ENCODE data around the gene ADGRV1.

The ADGRV1 gene

DNA sequence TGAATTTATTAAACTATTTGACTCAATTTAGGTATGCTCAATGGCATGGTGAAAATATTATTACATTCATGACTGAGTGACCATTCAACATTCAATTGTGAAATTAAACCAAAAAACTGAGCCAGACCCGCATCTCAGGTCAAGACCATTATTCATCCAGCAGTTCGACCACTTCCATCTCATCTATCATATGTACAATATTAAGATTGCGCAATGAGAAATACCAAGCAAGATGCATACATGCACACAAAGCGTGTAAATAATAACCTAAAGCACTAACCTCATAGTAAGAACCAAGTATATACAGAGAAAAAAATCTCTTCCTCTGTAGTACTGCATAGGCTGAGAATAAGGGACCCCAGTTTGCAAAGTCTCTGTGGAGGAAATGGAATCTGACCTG, 310.2 kb downstream of the ADGRV1 start:
- no peak overlapping the region for H3K27ac ChIP-seq (ENCODE audit: poor library complexity, severe bottlenecking)
- H3K36me3 ChIP-seq (ENCODE audit: low read depth): no peaks in the 10 kb centered on the region
- H3K4me1 ChIP-seq (ENCODE audit: insufficient read depth, poor library complexity, severe bottlenecking): no peaks in the 10 kb centered on the region
- TF ChIP-seq, protein P1, sequence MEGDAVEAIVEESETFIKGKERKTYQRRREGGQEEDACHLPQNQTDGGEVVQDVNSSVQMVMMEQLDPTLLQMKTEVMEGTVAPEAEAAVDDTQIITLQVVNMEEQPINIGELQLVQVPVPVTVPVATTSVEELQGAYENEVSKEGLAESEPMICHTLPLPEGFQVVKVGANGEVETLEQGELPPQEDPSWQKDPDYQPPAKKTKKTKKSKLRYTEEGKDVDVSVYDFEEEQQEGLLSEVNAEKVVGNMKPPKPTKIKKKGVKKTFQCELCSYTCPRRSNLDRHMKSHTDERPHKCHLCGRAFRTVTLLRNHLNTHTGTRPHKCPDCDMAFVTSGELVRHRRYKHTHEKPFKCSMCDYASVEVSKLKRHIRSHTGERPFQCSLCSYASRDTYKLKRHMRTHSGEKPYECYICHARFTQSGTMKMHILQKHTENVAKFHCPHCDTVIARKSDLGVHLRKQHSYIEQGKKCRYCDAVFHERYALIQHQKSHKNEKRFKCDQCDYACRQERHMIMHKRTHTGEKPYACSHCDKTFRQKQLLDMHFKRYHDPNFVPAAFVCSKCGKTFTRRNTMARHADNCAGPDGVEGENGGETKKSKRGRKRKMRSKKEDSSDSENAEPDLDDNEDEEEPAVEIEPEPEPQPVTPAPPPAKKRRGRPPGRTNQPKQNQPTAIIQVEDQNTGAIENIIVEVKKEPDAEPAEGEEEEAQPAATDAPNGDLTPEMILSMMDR (IDR thresholded peaks at IDR 0.05; ENCODE audit: poor library complexity, severe bottlenecking): no peak
- DNase-seq (ENCODE audit: low spot score): no peak
- H3K9me3 ChIP-seq (ENCODE audit: severe bottlenecking): no peaks in the 10 kb centered on the region
- no peaks in the 10 kb centered on the region for H3K27me3 ChIP-seq (ENCODE audit: insufficient read depth, poor library complexity, severe bottlenecking)
- no peak for ATAC-seq (ENCODE audit: low read depth)
- H3K4me3 ChIP-seq (ENCODE audit: severe bottlenecking): no peak overlapping the region

DNA sequence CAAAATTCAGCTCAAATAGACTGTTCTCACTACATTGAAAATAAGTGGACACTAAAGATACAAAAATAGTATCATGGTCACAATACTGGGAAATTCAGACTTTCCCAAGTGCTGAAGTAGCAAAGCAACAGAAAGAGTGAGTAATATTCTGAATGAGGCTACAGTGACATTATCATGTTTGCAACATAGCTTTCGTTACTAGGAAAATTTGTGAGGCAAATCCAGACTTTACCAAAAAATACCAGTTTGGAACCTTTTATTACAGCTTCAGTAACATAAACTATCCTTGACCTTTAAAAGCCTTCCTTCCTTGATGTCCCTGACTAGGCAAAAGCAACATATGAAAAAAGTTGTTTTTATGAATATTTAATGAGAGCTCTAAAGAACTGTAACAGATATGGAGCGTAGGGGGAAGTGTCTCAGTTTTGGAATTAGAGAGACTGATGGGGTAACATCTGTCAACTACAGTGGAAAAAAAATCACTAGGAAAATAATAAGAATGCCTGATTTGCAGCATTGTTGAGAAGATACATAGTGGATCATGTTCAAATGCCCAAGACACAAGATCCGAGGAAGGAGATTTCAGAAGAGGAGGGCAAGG, 312.9 kb downstream of the ADGRV1 start:
- no peaks in the 10 kb centered on the region for H3K9me3 ChIP-seq (ENCODE audit: severe bottlenecking)
- no peaks in the 10 kb centered on the region for H3K4me1 ChIP-seq (ENCODE audit: insufficient read depth, poor library complexity, severe bottlenecking)
- no peaks in the 10 kb centered on the region for H3K27me3 ChIP-seq (ENCODE audit: insufficient read depth, poor library complexity, severe bottlenecking)
- TF ChIP-seq, protein P1 (IDR thresholded peaks at IDR 0.05; ENCODE audit: poor library complexity, severe bottlenecking): no peak
- DNase-seq (ENCODE audit: low spot score) (no peak), ATAC-seq (ENCODE audit: low read depth) (no peak)
- no peaks in the 10 kb centered on the region for H3K36me3 ChIP-seq (ENCODE audit: low read depth)
- H3K27ac ChIP-seq (ENCODE audit: poor library complexity, severe bottlenecking): no peak overlapping the region
- H3K4me3 ChIP-seq (ENCODE audit: severe bottlenecking): no peak overlapping the region

DNA sequence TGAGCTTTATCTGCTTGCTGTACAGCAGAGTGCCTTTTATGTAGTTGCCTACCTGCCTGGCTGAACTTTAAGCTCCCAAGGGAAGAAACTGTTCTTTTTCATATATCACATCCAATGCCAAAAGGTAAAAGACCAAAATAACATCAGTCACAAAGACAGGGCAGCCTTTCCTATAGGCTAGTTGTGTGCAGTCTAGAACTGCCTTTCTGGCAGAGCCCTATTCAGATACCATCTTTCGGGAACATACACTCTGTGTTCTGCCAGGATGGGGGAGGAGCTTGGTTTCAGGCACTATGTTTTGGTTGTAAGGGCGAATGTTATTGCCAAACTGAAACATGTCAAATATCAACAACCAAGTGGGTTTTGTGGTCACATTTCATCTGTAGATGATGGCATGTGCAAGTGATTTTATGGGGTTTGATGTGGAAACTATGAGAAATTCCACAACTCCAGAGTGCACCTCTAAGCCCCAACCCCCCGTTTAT, 314.5 kb downstream of the ADGRV1 start:
- Histone ChIP-seq H3K27ac (ENCODE audit: poor library complexity, severe bottlenecking) (no peak overlapping the region), H3K4me3 (ENCODE audit: severe bottlenecking) (no peak overlapping the region), H3K36me3 (ENCODE audit: low read depth) (no peaks in the 10 kb centered on the region), H3K4me1 (ENCODE audit: insufficient read depth, poor library complexity, severe bottlenecking) (no peaks in the 10 kb centered on the region), H3K27me3 (ENCODE audit: insufficient read depth, poor library complexity, severe bottlenecking) (no peaks in the 10 kb centered on the region), H3K9me3 (ENCODE audit: severe bottlenecking) (no peaks in the 10 kb centered on the region)
- no peak for DNase-seq (ENCODE audit: low spot score)
- ATAC-seq (ENCODE audit: low read depth): no peak
- TF ChIP-seq, protein P1 (IDR thresholded peaks at IDR 0.05; ENCODE audit: poor library complexity, severe bottlenecking): no peak

DNA sequence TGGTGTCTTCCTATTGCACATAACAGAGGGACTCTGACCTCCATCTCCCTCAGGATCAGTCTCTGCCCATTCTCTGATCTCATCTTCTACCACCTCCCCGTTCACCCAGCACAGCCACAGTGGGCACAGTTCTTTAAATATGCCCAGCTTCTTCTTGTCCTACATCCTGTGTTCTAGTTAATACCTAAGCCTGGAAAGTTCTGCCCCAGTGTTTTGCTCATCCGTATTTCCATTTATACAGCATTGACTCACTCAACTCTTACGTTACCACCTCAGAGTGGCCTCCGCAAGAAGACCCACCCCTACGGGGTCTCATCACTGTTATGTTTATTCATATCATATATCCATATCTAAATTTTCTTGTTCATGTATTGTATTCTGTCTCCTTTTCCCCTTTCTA, 315.5 kb downstream of the ADGRV1 start:
- Histone ChIP-seq H3K27ac (ENCODE audit: poor library complexity, severe bottlenecking) (no peak overlapping the region), H3K4me1 (ENCODE audit: insufficient read depth, poor library complexity, severe bottlenecking) (no peaks in the 10 kb centered on the region), H3K9me3 (ENCODE audit: severe bottlenecking) (no peaks in the 10 kb centered on the region), H3K4me3 (ENCODE audit: severe bottlenecking) (no peak overlapping the region), H3K27me3 (ENCODE audit: insufficient read depth, poor library complexity, severe bottlenecking) (no peaks in the 10 kb centered on the region), H3K36me3 (ENCODE audit: low read depth) (no peaks in the 10 kb centered on the region)
- ATAC-seq (ENCODE audit: low read depth): no peak
- TF ChIP-seq, protein P1 (IDR thresholded peaks at IDR 0.05; ENCODE audit: poor library complexity, severe bottlenecking): no peak
- no peak for DNase-seq (ENCODE audit: low spot score)

DNA sequence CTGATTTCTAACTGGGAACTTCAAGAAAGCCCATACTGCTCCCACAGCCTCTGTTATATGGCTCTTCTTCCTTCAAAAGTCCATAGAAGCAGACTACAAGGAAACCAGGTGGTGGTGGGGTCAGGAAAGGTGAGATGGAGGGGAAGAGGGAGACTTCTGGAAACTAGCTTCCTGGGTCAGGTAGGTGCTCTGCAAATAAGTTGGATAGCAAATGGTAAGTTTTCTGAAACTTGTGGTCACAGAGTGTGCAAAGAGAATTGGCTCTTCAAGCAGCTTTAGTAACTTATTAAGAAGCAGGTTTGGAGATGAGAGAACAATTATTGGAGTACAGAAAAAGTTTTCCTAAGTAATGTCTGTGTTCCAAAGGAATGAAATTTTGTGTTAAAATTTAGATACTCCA, 316.9 kb downstream of the ADGRV1 start:
- DNase-seq (ENCODE audit: low spot score) (no peak), ATAC-seq (ENCODE audit: low read depth) (no peak)
- TF ChIP-seq, protein P1 (IDR thresholded peaks at IDR 0.05; ENCODE audit: poor library complexity, severe bottlenecking): no peak
- H3K36me3 ChIP-seq (ENCODE audit: low read depth): no peaks in the 10 kb centered on the region
- no peak overlapping the region for H3K4me3 ChIP-seq (ENCODE audit: severe bottlenecking)
- H3K4me1 ChIP-seq (ENCODE audit: insufficient read depth, poor library complexity, severe bottlenecking): no peaks in the 10 kb centered on the region
- H3K27me3 ChIP-seq (ENCODE audit: insufficient read depth, poor library complexity, severe bottlenecking): no peaks in the 10 kb centered on the region
- H3K9me3 ChIP-seq (ENCODE audit: severe bottlenecking): no peaks in the 10 kb centered on the region
- no peak overlapping the region for H3K27ac ChIP-seq (ENCODE audit: poor library complexity, severe bottlenecking)
